HG02885 (cell line): Measurements from ENCODE around the gene SLC7A9.
"Not testable (repeated sequence)": the region's sequence is repeated elsewhere in the genome, so short reads cannot be mapped to it uniquely, and the experiment has no call there.

Experiments
- ATAC-seq: cut with Tn5 transposase; IDR thresholded peaks from one replicate; pipeline ENCODE4 v1.9.1; 2021; ENCODE audit warnings: mild to moderate bottlenecking; ENCODE audit not compliant: unreplicated experiment, poor library complexity

Gene SLC7A9

DNA sequence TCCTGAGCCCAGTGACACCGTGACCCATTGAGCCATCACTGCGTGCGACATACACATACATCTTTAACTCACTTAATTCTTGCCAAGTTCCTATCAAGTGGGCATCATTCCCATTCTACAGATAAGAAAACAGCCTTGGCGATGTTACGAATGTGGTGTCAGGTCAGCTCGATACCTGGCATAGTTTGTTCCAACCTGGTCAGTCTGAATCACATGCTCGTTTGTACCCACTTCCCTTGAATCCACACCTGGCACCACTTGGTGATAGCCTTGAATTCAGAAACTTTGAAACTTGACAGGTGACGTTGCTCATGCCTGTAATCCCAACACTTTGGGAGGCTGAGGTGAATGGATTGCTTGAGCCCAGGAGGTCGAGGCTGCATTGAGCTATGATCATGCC lies 59.1 kb downstream of the SLC7A9 start:
- ATAC-seq: no peak

- no peak for ATAC-seq
These were observed 59.8 kb downstream of the SLC7A9 start for GRCh38 chr19:32809754-32810153.

DNA sequence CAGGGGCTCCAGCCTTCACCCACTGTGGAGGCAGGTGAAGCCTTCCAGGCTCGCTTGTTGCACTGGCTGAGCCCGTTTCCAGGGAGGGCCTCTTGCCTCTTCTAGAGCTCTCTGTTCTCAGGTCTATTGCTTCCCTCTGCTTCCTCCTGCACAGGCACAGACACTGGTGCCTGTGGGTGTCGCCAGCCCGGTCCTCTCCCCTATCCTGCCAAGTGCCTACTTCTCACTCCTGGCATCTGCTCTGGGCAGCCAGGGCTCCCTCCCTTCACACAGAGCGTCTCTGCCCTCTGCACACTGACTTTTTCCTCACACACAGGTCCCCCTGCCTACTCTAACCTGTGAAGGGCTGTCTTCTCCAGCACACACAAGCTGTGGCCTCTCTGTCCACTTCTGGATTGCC lies 60.3 kb downstream of the SLC7A9 start:
- ATAC-seq: no peak

DNA sequence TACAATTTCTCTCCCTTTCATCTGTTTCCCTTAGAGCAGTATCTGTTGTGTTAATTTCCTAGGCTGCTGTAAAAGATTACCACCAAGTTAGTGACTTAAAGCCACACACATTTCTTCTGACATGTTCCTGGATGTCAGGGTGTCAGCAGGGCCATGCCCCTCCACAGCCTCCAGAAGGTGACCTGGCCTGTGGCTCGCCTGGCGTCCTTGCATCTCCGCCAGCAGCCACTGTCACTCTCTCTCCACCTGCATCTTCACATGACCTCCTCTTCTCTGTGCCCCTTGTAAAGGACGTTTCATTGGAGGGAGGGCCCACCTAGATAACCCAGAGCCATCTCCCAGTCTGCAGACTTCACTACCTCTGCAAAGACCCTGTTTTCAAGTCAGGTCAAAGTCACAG lies 61.3 kb downstream of the SLC7A9 start:
- ATAC-seq: no peak

DNA sequence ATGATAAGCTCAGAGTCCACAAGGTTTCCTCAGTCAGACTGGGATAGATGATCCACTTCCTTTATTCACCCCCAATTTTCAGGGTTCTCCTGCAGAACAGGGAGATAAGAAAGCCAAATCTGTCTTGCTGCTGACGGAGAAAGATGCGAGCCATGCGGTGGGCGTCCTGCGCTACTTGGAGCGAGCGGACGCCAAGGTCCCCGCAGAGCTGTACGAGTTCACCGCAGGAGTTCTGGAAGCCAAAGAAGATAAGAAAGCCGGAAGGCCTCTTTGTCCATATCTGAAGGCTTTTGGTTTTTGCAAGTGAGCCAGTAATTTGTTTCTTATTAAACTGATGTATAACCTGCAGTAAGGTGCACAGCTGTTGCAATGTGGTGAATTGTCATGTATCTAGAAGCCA lies 66.7 kb downstream of the SLC7A9 start:
- ATAC-seq: no peak

DNA sequence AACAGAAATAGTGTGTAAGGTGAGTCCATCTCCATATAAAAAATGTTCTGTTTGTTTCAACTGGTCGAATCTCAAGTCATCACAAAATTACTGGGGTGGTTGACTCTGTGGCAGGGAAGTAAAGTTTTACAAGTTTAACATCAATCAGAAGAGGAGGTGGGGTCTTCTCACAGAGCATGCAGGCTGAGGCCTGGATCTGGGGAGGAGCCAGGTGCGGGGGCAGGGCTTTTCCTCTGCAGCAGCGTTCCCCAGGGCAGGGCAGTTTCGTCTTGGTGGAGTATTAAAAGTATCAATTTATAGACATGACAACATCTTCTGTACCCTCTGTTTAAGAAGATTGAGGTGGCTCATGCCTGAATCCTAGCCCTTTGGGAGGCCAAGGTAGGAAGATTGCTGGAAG lies 68.8 kb downstream of the SLC7A9 start:
- ATAC-seq: no peak

DNA sequence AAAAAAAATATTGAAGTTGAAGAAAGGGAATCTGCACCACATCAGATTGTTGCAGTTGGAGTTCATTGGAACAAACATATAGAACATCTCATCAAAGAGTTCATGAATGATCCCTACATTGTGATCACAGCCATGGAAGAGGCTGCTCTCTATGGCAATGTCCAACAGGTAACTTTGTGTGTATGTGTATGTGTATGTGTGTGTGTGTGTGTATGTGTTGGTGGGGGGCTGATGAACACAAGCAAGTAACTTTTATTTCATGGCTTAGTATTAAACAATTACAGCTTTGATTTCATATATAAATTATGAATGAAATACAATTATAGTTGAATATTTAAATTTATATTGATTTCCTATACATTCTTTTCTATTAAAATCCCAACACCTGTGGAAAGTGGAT lies 69.4 kb downstream of the SLC7A9 start:
- no peak for ATAC-seq

DNA sequence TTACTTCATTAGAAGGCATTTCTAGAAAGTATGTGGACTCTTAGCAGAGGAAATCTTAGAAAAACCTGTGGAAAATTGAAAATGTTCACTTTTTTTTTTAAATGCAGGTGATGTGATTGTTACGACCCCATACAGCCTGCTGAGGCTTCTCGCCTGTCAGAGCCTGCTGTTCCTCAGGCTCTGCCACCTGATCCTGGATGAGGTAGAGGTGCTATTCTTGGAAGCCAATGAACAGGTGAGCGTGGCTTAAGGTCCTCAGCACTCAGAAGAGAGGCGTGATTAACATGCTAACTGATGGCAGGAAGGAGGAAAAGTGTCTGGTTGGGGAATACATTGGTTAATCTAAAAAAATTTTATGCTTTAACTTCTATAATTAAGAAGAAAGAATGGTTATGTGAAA lies 71.4 kb downstream of the SLC7A9 start:
- ATAC-seq: no peak

GRCh38 chr19:32789429-32789828 lies 80.1 kb downstream of the SLC7A9 start:
- no peak for ATAC-seq

GRCh38 chr19:32787895-32788294 lies 81.7 kb downstream of the SLC7A9 start:
- ATAC-seq: not testable (repeated sequence)

DNA sequence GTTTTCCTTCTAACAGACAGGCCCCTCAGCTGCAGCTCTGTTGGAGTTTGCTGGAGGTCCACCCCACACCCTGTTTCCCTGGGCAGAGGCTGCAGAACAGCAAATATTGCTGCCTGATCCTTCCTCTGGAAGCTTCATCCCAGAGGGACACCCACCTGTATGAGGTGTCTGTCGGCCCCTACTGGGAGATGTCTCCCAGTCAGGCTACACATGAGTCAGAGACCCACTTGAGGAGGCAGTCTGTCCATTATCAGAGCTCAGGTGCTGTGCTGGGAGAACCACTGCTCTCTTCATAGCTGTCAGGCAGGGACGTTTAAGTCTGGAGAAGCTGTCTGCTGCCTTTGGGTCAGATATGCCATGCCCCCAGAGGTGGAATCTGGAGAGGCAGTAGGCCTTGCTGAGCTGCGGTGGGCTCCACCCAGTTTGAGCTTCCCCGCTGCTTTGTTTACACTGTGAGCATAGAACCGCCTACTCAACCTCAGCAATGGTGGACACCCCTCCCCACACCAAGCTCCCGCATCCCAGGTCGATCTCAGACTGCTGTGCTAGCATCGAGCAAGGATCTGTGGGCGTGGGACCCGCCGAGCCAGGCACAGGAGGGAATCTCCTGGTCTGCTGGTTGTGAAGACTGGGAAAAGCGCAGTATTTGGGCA lies 82.3 kb downstream of the SLC7A9 start:
- not testable (repeated sequence) for ATAC-seq

DNA sequence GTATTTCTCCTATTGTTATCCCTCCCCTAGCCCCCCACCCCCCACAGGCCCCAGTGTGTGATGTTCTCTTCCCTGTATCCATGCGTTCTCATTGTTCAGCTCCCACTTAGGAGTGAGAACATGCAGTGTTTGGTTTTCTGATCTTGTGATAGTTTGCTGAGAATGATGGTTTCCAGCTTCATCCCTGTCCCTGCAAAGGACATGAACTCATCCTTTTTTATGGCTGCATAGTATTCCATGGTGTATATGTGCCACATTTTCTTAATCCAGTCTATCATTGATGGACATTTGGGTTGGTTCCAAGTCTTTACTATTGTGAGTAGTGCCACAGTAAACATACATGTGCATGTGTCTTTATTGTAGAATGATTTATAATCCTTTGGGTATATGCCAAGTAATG lies 87.5 kb downstream of the SLC7A9 start:
- not testable (repeated sequence) for ATAC-seq

DNA sequence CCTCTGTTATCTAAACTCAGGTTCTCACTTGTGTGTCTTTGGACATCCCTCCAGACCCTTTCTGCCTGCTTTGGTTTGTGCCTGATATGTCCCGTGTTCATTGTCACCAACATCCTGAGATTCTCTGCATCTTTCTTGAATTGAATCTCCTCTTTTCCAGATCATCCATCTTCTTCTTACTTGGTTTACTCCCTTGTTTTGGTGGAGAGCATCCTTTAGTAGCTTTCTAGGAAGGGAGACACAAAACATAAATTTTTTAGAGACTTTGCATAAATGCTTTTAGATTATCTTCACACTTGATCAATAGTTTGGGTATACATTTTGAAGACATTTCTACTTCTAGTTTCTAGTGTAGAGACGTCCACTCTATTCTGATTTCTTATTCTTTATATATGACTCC lies 88.3 kb downstream of the SLC7A9 start:
- no peak for ATAC-seq
